WI38 (cell line): ENCODE results near the gene LRP1B.

ENCODE experiments used
- H3K4me3 ChIP-seq: 2 replicates; pipeline ENCODE4 v1.5.1; 2011; ENCODE audit warnings: low read depth, mild to moderate bottlenecking, control low read depth, low read length
- TF ChIP-seq, protein P1 (sequence below): IDR thresholded peaks from 2 replicates; pipeline ENCODE4 v1.5.1; 2012; ENCODE audit warnings: low read depth, mild to moderate bottlenecking, control low read depth, low read length

The LRP1B gene

DNA sequence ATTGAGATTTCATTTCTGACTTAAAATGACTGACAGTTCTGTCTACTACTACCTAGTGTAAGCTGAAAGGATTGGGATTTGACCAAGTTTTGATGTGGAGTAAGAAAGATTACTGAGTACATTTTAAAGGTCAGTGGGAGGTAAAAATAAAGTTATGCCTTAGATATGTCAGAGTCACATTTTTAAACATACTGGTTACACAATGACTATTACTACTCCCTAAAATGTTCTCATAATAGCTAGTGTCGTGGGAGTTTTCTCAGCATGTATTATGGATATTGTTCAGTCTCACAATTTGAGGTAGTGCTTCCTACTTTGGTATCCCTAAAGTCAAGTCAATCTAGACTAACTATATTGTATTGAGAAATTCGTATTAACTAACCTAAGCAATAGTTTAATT, 1092.5 kb downstream of the LRP1B start:
- TF ChIP-seq, protein P1, sequence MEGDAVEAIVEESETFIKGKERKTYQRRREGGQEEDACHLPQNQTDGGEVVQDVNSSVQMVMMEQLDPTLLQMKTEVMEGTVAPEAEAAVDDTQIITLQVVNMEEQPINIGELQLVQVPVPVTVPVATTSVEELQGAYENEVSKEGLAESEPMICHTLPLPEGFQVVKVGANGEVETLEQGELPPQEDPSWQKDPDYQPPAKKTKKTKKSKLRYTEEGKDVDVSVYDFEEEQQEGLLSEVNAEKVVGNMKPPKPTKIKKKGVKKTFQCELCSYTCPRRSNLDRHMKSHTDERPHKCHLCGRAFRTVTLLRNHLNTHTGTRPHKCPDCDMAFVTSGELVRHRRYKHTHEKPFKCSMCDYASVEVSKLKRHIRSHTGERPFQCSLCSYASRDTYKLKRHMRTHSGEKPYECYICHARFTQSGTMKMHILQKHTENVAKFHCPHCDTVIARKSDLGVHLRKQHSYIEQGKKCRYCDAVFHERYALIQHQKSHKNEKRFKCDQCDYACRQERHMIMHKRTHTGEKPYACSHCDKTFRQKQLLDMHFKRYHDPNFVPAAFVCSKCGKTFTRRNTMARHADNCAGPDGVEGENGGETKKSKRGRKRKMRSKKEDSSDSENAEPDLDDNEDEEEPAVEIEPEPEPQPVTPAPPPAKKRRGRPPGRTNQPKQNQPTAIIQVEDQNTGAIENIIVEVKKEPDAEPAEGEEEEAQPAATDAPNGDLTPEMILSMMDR: no peak
- H3K4me3 ChIP-seq: no peak overlapping the region

DNA sequence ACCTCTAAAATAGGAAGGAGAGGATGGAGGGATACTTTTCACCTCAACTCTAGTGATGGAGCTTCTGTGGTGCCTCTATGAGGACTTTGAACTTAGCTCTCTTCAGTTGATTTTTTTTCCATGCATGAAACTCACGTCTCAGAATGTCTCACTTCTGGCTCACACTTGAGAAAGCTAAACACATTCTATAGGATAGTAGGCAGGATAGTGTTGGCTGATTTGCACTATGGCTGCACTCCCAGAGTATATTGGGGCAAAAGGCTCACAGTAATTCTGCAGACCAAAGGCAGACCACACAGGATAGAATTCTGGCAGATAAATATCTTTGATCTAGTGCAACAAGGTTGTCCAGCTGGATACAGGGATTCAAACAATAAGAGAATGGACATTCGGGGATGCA, 1093.5 kb downstream of the LRP1B start:
- H3K4me3 ChIP-seq: no peak overlapping the region
- TF ChIP-seq, protein P1: no peak

DNA sequence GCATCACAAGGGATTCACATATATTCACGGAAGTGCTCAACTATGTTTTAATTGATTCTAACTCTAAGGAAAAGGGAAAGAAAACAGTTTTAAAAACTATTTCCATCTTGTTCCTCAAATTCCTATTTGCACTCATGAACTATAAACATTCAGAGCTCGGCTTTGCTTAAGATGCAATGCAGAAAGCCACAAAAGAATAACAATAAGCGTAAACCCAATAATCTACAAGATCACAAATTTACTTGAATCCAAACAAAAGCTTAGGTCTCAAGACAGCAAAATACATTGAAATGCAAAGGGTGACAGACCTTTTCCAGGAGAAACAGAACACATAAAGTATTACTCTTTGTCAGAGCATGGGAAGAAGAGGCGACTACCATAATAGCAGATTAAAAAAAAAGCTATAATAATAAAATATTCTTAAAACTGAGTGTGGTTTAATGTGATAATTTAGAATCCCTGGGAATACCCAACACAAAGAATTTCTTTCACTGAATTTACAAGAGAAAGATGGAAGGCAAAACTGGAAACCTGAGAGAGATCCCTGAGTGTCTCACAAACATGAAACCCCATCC, 1094.9 kb downstream of the LRP1B start:
- TF ChIP-seq, protein P1: no peak
- no peak overlapping the region for H3K4me3 ChIP-seq

DNA sequence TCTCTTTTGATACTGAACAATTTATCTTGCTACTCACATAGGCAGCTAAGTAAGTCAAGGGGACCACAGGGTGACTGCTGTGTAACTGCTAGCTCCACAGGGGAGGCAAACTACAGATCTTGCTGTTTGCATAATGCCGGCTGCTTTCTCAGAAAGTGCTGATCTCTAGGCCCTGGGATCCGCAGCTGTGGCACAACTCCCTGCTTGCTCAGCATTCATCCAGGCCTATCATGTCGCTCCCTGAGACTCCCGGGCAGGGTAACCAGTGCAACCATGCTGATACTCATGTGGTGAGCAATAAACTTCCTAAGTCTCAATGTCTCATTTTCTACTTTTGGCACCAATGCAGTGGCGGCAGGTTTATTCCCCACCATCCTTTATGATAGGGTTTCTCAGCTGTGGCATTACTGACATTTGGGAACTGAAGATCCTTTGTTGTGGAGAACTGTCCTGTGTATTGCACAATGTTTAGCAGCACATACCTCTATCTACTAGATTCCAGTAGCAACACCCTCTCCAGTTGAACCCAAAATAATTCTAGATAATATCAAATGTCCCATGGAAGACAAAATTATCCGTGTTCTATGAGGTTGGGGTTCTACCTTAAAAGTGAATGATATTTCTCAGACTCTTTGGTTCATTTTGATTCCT, 1101.3 kb downstream of the LRP1B start:
- TF ChIP-seq, protein P1: no peak
- H3K4me3 ChIP-seq: no peak overlapping the region

DNA sequence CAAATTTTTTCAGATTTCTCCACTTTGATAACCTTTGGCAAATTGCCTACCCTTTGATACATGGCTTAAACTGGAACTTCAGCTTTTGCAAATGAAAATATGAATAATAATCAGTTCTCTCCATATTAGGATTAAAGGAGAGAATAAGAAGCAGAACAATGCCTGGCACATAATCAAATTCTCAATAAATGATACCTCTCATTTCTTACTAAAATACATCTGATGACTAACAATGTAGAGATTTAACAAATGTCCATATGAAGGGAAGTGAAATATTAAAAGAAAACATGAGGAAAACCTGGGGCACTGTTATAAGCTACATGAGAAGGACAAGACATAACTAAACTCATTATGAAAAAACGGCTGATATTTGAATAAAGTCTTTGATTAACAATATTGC, 1103.6 kb downstream of the LRP1B start:
- H3K4me3 ChIP-seq: no peak overlapping the region
- TF ChIP-seq, protein P1: no peak

DNA sequence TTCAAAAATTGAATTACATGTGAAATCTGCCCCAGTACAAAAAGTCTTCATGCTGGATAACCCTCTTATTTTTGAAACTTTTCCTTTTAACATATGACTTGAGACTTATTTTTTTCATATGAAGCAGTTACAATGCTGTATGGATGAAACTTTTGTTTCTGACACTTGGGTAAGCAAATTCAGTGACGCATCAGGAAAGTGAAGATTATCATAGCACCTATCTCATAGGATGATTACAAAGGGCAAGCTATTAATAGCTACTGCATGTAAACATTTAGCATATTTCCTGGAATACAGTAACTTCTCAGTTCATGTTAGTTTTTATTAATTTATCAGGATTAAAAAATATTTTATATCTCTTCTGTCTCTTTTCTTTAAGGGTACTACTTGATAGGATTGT, 1109.2 kb downstream of the LRP1B start:
- H3K4me3 ChIP-seq: no peak overlapping the region
- TF ChIP-seq, protein P1: no peak

DNA sequence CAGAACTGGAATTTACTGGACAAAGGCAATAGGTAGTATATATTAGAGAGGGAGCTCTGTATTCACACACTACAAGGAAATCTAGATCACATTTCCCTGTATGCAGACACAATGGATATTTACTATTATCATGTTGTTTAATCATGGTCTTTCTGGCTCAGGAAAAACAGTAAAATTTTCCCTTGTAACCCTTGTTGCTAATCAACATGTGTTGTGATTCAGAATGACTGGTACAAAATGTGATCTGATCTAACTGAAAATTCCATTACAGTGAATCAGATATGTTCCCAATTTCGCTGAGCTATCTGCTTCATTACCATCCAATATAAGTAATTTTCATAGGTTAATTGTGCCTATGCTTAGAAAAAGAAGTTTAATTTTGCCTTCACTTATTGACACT, 1109.7 kb downstream of the LRP1B start:
- no peak overlapping the region for H3K4me3 ChIP-seq
- TF ChIP-seq, protein P1: no peak
